ENCODE data around the gene TMEM185A.
"Not testable (repeated sequence)": the region's sequence is repeated elsewhere in the genome, so short reads cannot be mapped to it uniquely, and the experiment has no call there.

DNA sequence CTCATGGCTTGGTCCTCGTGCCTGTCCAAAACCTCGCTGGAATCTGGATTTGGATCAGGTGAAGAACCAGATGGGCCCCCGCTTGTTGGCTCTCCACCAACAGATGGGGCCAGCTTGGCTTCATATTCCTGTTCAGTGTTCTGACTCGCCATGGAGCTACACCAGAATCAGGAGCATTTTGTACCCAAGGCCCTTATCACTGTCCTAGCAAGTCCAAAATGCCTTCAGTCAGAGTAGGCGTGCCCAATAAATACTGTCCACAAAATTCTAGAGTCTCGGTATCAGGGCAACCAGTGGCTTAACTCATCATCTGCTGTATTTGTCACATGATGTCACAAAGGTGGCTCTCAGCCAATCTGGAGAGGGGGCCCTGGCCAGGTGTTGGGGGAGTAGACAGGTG is 81.9 kb downstream of the TMEM185A start, which contains the start of gene HSFX3:
- not testable (repeated sequence) for TF ChIP-seq CTCF, POLR2A, POLR2AphosphoS5 (IDR thresholded peaks at IDR 0.05)

Data from suprapubic skin (tissue), 4 donors.